Measurements from ENCODE around the gene PES1. TPM values are rescaled to one million over a fixed set of nuclear protein-coding genes. Genes with fewer than 3 reads are reported as not detected.

Gene PES1
- polyA plus RNA-seq, 12 donors: 40.9 to 58.0 (median 44.8) TPM; not detected in 1

Other genes starting within 250 kb of the PES1 start
- gene SF3A1, start 235.0 kb downstream of the PES1 start, polyA plus RNA-seq (ENCODE audit: insufficient read length in 12 of 12): 100 to 1,000 TPM in 1 of 12 donors, 10 to 100 TPM in 10, not detected in 1; 49.9 to 189 (median 71.6) TPM
- gene CCDC157, start 234.9 kb downstream of the PES1 start, polyA plus RNA-seq (ENCODE audit: insufficient read length in 12 of 12): 1 to 10 TPM in 8 of 12 donors, under 1 TPM in 2, not detected in 2; 0.69 to 3.5 (median 1.1) TPM
- gene RNF215, start 204.5 kb downstream of the PES1 start, polyA plus RNA-seq (ENCODE audit: insufficient read length in 12 of 12): 100 to 1,000 TPM in 1 of 12 donors, 10 to 100 TPM in 8, 1 to 10 TPM in 3; 5.4 to 297 (median 11.3) TPM
- gene SEC14L2, start 194.9 kb downstream of the PES1 start, polyA plus RNA-seq (ENCODE audit: insufficient read length in 12 of 12): 1 to 10 TPM in 10 of 12 donors, not detected in 2; 1.1 to 4.3 (median 2.1) TPM
- 1 to 10 TPM in 10 of 12 donors, not detected in 2; 3.2 to 6.2 (median 5.0) TPM for gene MTFP1, start 166.1 kb downstream of the PES1 start, polyA plus RNA-seq (ENCODE audit: insufficient read length in 12 of 12)
- gene SEC14L3, start 119.9 kb downstream of the PES1 start, polyA plus RNA-seq (ENCODE audit: insufficient read length in 12 of 12): not detected
- gene SEC14L4, start 86.2 kb downstream of the PES1 start, polyA plus RNA-seq (ENCODE audit: insufficient read length in 12 of 12): under 1 TPM in 10 of 12 donors, not detected in 2; 0.08 to 0.45 (median 0.15) TPM
- under 1 TPM in 10 of 12 donors, not detected in 2; 0.12 to 0.51 (median 0.29) TPM for gene SEC14L6, start 45.2 kb downstream of the PES1 start, polyA plus RNA-seq (ENCODE audit: insufficient read length in 12 of 12)
- gene GAL3ST1, start 17.2 kb downstream of the PES1 start, polyA plus RNA-seq (ENCODE audit: insufficient read length in 12 of 12): 10 to 100 TPM in 1 of 12 donors, 1 to 10 TPM in 9, not detected in 2; 3.1 to 11.7 (median 5.2) TPM
- 10 to 100 TPM in 5 of 12 donors, 1 to 10 TPM in 5, not detected in 2; 6.7 to 14.6 (median 10.2) TPM for gene TCN2, start 15.3 kb upstream of the PES1 start, polyA plus RNA-seq (ENCODE audit: insufficient read length in 12 of 12)
- 1 to 10 TPM in 10 of 12 donors, not detected in 2; 1.6 to 4.6 (median 2.1) TPM for gene SLC35E4, start 43.9 kb upstream of the PES1 start, polyA plus RNA-seq (ENCODE audit: insufficient read length in 12 of 12)
- gene DUSP18, start 76.0 kb upstream of the PES1 start, polyA plus RNA-seq (ENCODE audit: insufficient read length in 12 of 12): 1 to 10 TPM in 10 of 12 donors, not detected in 2; 3.0 to 7.1 (median 4.0) TPM
- gene OSBP2, start 103.0 kb upstream of the PES1 start, polyA plus RNA-seq (ENCODE audit: insufficient read length in 12 of 12): 10 to 100 TPM in 2 of 12 donors, 1 to 10 TPM in 9, not detected in 1; 4.0 to 26.3 (median 5.6) TPM

All from muscle of arm (tissue), 12 donors.